Caki2 (cell line): Measurements from ENCODE around the gene TUBB. TPM values are rescaled to one million over a fixed set of nuclear protein-coding genes. Genes with fewer than 3 reads are reported as not detected.
"Not testable (repeated sequence)": the region's sequence is repeated elsewhere in the genome, so short reads cannot be mapped to it uniquely, and the experiment has no call there.

Experiments
- DNase-seq: peaks from one replicate; pipeline ENCODE4 v3.0.0-alpha.2; 2015; ENCODE audit warnings: low read depth
- in situ Hi-C: cut with HindIII; loops from 2 replicates; pipeline ENCODE4 v1.10.0; 2016; ENCODE audit warnings: low sequenced_read_pairs, low pct_unique_long_range_greater_than_20kb, mixed read lengths
- total RNA-seq: library from RNA; depleted of rRNA; stranded (reverse); fragments of >200 nt; shearing (Covaris generic); gene quantifications from 2 replicates; pipeline ENCODE4 v1.2.3, GENCODE V29; 2014; ENCODE audit warnings: low replicate concordance

TUBB gene
- total RNA-seq, 1 experiment from 2014 or later: 624 TPM

- in situ Hi-C loops: no loop called here
- no peak for DNase-seq
Measured at GRCh38 chr6:30711758-30712380, 8.3 kb upstream of the TUBB start.

- in situ Hi-C loops: no loop called here
- no peak for DNase-seq
Measured at GRCh38 chr6:30712441-30712945, 7.7 kb upstream of the TUBB start.

- DNase-seq: no peak
- in situ Hi-C loops: no loop called here
Measured at GRCh38 chr6:30714263-30714662, 5.9 kb upstream of the TUBB start.

- no peak for DNase-seq
- in situ Hi-C loops: no loop called here
Measured at GRCh38 chr6:30716879-30717128, 3.3 kb upstream of the TUBB start.

- peak; percentile 100 for DNase-seq
- in situ Hi-C loops: no loop called here
Measured at GRCh38 chr6:30717129-30717844, 2.9 kb upstream of the TUBB start, which contains the start of gene MDC1. MDC1 (minus strand) TSS chr6:30717281; CDS start chr6:30715175, 2,106 bp downstream.

GRCh38 chr6:30717845-30718720, 2.1 kb upstream of the TUBB start:
- DNase-seq, in situ Hi-C loops: not testable (repeated sequence)

- DNase-seq: no peak
- in situ Hi-C loops: no loop called here
Measured at GRCh38 chr6:30719356-30719755, 796 bp upstream of the TUBB start.

- in situ Hi-C loops: no loop called here
- DNase-seq: no peak
Measured at GRCh38 chr6:30720738-30721197, 616 bp downstream of the TUBB start.

GRCh38 chr6:30721198-30722024, 1.3 kb downstream of the TUBB start:
- DNase-seq: peak; percentile 87
- in situ Hi-C loops: no loop called here

GRCh38 chr6:30722025-30722279, 1.8 kb downstream of the TUBB start:
- DNase-seq, in situ Hi-C loops: not testable (repeated sequence)

- in situ Hi-C loops: no loop called here
- peak; percentile 79 for DNase-seq
Measured at GRCh38 chr6:30722280-30723112, 2.3 kb downstream of the TUBB start.

GRCh38 chr6:30723159-30723842, 3.1 kb downstream of the TUBB start:
- in situ Hi-C loops, DNase-seq: not testable (repeated sequence)

- DNase-seq, in situ Hi-C loops: not testable (repeated sequence)
Measured at GRCh38 chr6:30723843-30724741, 3.9 kb downstream of the TUBB start.

- in situ Hi-C loops: no loop called here
- DNase-seq: no peak
Measured at GRCh38 chr6:30724906-30725667, 4.9 kb downstream of the TUBB start.

- no peak for DNase-seq
Measured at GRCh38 chr6:30725713-30726505, 5.8 kb downstream of the TUBB start.

More at GRCh38 chr6:30725713-30726505, 5.8 kb downstream of the TUBB start:
- in situ Hi-C loops: no loop called here
